ENCODE measurements around the gene SLC36A1. TPM values are rescaled to one million over a fixed set of nuclear protein-coding genes. Genes with fewer than 3 reads are reported as not detected.

The SLC36A1 gene
- 10 to 100 TPM in 1 of 9 donors, 1 to 10 TPM in 8; 1.7 to 18.8 (median 2.8) TPM for total RNA-seq
- polyA plus RNA-seq: 1 to 10 TPM; 1.2 to 2.8 TPM
- long read RNA-seq, donor 1: 0 reads
- long read RNA-seq, donor 2, partial matches to known transcripts: 0 of 1 reads
- long read RNA-seq, donor 2, other reads (novel, unspliced or antisense): 1 of 1 reads
- long read RNA-seq, donor 3, partial matches to known transcripts: 0 of 4 reads
- long read RNA-seq, donor 3, other reads (novel, unspliced or antisense): 4 of 4 reads

DNA sequence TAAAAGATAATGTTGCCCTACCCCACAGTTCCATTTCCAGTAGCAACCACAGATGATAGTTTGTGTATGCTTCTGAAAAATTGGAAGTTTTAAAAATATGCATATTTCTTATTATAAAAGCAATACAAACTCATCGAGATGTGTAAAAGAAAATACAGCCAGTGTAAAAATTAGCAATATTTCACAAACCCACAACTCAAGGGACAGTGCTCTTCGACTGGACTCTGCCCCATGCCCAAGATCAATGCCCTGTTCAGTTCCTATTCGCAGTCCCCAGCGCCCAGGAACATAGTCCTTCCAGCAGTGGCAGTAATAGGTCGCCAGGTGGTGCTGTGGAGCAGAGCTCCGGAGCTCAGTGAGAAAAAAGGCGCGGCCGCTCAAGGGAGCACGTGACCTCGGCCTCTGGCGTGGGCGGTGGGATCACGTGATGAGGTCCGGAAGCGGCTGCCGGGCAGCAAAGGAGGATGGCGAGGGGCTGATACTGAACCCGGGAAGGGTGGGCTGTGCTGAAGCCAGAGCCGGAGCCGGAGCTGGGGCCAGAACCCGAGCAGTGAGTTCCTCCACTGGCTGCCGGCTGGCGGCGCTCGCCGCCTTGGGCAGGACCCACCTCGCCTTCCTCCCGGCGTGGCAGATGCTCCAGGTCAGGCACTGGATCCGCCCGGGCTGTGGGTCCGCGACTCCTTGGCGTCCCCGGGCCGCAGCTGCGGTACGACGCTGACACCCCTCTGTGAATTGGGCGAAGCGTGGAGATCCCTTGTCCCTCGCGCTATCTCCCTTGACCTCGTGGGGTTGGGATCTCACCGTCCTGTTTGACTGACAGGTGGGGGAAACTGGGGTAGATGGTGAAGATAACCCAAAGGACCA, at the start of gene SLC36A1:
Gene SLC36A1 (plus strand): TSS at position 430 of the 864 bp plus-strand sequence. CDS start 11,190 bp downstream, outside the sequence.
- peak in 1 of 2 donors; percentile 57 for TF ChIP-seq POLR2A (IDR thresholded peaks at IDR 0.05)
- TF ChIP-seq, protein P1, sequence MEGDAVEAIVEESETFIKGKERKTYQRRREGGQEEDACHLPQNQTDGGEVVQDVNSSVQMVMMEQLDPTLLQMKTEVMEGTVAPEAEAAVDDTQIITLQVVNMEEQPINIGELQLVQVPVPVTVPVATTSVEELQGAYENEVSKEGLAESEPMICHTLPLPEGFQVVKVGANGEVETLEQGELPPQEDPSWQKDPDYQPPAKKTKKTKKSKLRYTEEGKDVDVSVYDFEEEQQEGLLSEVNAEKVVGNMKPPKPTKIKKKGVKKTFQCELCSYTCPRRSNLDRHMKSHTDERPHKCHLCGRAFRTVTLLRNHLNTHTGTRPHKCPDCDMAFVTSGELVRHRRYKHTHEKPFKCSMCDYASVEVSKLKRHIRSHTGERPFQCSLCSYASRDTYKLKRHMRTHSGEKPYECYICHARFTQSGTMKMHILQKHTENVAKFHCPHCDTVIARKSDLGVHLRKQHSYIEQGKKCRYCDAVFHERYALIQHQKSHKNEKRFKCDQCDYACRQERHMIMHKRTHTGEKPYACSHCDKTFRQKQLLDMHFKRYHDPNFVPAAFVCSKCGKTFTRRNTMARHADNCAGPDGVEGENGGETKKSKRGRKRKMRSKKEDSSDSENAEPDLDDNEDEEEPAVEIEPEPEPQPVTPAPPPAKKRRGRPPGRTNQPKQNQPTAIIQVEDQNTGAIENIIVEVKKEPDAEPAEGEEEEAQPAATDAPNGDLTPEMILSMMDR (IDR thresholded peaks at IDR 0.05): peak; percentile 94 to 99 (median 97)
- Histone ChIP-seq H3K4me1 (peaks cover 0 to 24% (median 3%) of the 10 kb centered on the region in 12 donors), H3K27me3 (peaks cover 0 to 6% (median 0%) of the 10 kb centered on the region in 9 donors), H3K4me3 (peak within 1 kb of the TSS; percentile 32 to 86 (median 76)), H3K27ac (peak within 1 kb of the TSS in 8 of 12 donors; percentile 15 to 74 (median 58)), H3K9me3 (no peaks in the 10 kb centered on the region), H3K36me3 (no peaks in the 10 kb centered on the region)
- intact Hi-C loops (cut with DNase I): loop anchor here (1.0 to 10.0 kb wide), 11 partner anchors 51 to 297 kb away; no protein-coding TSS in a partner anchor
- 0 to 2% (median 0%) methylated on average over 31 to 46 of the region's 46 CpGs for WGBS, 4 donors
- DNase-seq: peak; percentile 93 to 97 (median 94)
- peak; percentile 88 to 98 (median 96) for ATAC-seq

DNA sequence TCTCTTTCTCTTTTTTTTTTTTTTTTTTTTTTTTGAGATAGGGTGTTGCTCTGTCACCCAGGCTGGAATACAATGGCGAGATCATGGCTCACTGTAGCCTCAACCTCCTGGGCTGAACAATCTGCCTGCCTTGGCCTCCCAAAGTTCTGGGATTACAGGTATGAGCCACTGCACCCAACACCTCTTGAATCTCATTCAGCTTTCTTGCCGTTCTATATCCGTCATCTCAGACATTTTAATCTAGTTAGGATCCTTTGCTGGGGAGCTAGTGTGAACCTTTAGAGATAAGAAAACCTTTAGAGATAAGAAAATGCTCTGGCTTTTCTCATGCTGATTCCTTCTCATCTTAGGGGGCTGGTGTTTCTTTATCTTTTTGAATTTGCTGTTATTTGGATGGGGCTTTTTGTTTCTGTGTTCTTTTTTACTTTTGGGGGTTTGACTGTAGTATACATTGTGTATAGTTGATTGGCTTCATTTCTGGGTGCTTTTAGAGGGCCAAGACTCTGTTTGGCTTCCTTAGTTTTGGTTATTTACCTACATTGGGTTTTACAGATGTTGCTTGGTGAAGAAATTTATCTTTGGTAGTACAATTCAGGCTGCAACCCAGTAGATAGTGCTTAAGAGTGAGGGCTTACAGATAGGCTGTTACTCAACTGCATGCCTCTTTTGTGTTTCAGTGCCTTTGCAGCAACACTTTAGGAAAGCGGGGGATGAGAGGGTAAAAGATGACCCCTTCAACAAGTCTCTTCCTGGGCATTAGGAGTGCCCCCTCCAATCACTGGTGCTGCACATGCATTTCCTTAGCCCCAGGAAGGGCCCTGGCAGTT, 41.9 kb upstream of the SLC36A1 start:
- WGBS, 4 donors: 25 to 49% (median 44%) methylated on average over 4 of the region's 4 CpGs
- H3K4me1 ChIP-seq: peaks cover 0 to 9% (median 0%) of the 10 kb centered on the region in 12 donors
- intact Hi-C loops (cut with DNase I): no loop called here
- H3K9me3 ChIP-seq: peaks cover 0 to 8% (median 0%) of the 10 kb centered on the region in 12 donors
- H3K4me3 ChIP-seq: no peak overlapping the region
- no peaks in the 10 kb centered on the region for H3K36me3 ChIP-seq
- ATAC-seq (no peak), DNase-seq (no peak)
- TF ChIP-seq, protein P1 (IDR thresholded peaks at IDR 0.05): no peak
- no peak for TF ChIP-seq POLR2A (IDR thresholded peaks at IDR 0.05)
- H3K27me3 ChIP-seq: no peaks in the 10 kb centered on the region
- no peak overlapping the region for H3K27ac ChIP-seq

DNA sequence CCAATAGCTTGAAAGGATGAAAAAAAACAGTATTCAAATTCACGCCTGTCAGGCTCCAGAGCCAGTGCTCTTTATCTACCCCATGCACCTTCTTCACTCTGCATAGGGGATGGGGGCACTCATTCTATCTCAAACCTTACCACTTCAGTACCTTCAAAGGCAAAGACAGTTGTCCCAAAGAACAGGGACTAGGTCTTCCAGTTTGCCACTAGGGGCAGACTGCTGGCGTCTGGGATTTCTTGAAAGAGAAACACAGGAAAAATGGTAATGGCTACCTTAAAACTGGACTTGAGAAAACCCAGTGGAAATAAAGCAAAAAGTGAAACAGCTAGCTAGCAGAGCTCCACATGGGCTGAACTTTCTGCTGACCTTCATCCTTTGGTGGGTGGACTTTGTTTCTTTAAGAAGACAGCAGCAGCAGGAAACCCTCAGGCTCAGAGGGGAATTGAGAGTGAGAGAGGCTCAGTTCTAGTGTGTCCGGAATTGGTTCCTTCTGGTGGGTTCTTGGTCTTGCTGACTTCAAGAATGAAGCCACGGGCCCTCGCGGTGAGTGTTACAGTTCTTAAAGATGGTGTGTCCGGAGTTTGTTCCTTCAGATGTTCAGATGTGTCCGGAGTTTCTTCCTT, 41.0 kb upstream of the SLC36A1 start:
- H3K4me3 ChIP-seq: no peak overlapping the region
- WGBS, 4 donors: 62 to 73% (median 71%) methylated on average over 8 of the region's 8 CpGs
- peaks cover 0 to 6% (median 0%) of the 10 kb centered on the region in 12 donors for H3K9me3 ChIP-seq
- no peaks in the 10 kb centered on the region for H3K36me3 ChIP-seq
- H3K27ac ChIP-seq: no peak overlapping the region
- TF ChIP-seq, protein P1 (IDR thresholded peaks at IDR 0.05): peak in 11 of 12 donors; percentile 19 to 54 (median 33)
- TF ChIP-seq POLR2A (IDR thresholded peaks at IDR 0.05): no peak
- ATAC-seq (no peak), DNase-seq (no peak)
- peaks cover 0 to 9% (median 0%) of the 10 kb centered on the region in 12 donors for H3K4me1 ChIP-seq
- peaks cover 0 to 2% (median 0%) of the 10 kb centered on the region in 9 donors for H3K27me3 ChIP-seq
- intact Hi-C loops (cut with DNase I): no loop called here

All from heart left ventricle (tissue), 16 donors.